ENCODE results near the gene SYNE1.

- TF ChIP-seq POLR2A (IDR thresholded peaks at IDR 0.05; ENCODE audit: low read length) (no peak), GATA1 (IDR thresholded peaks at IDR 0.05; ENCODE audit: low read depth, low read length) (no peak)
Observed at GRCh38 chr6:152463164-152463563, 174.0 kb downstream of the SYNE1 start.

Data from erythroblast (primary cell).